Measurements from ENCODE around the gene LRRC42.

- TF ChIP-seq, protein P1, sequence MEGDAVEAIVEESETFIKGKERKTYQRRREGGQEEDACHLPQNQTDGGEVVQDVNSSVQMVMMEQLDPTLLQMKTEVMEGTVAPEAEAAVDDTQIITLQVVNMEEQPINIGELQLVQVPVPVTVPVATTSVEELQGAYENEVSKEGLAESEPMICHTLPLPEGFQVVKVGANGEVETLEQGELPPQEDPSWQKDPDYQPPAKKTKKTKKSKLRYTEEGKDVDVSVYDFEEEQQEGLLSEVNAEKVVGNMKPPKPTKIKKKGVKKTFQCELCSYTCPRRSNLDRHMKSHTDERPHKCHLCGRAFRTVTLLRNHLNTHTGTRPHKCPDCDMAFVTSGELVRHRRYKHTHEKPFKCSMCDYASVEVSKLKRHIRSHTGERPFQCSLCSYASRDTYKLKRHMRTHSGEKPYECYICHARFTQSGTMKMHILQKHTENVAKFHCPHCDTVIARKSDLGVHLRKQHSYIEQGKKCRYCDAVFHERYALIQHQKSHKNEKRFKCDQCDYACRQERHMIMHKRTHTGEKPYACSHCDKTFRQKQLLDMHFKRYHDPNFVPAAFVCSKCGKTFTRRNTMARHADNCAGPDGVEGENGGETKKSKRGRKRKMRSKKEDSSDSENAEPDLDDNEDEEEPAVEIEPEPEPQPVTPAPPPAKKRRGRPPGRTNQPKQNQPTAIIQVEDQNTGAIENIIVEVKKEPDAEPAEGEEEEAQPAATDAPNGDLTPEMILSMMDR (IDR thresholded peaks at IDR 0.05), result no peak
- TF ChIP-seq MLX (CRISPR knock-in tag; IDR thresholded peaks at IDR 0.05), result no peak
- no peak for TF ChIP-seq GTF2I (CRISPR knock-in tag; conservative IDR thresholded peaks at IDR 0.05)
- no peak for TF ChIP-seq ZNF671 (CRISPR knock-in tag; IDR thresholded peaks at IDR 0.05)
- no peak for TF ChIP-seq FOXJ3 (CRISPR knock-in tag; IDR thresholded peaks at IDR 0.05; ENCODE audit: borderline replicate concordance)
- no peak for TF ChIP-seq FOXK1 (CRISPR knock-in tag; IDR thresholded peaks at IDR 0.05)
- no peak for TF ChIP-seq ETV6 (CRISPR knock-in tag; IDR thresholded peaks at IDR 0.05)
- TF ChIP-seq STAT6 (CRISPR knock-in tag; conservative IDR thresholded peaks at IDR 0.05; ENCODE audit: low read depth), result no peak
- TF ChIP-seq OVOL2 (CRISPR knock-in tag; IDR thresholded peaks at IDR 0.05; ENCODE audit: borderline replicate concordance), result no peak
- TF ChIP-seq MAX (CRISPR knock-in tag; IDR thresholded peaks at IDR 0.05), result no peak
Measured at GRCh38 chr1:53966794-53967193, 20.6 kb downstream of the LRRC42 start.
